ENCODE results near the gene PHACTR4. TPM values are rescaled to one million over a fixed set of nuclear protein-coding genes. Genes with fewer than 3 reads are reported as not detected.

Gene PHACTR4
- total and polyA plus RNA-seq, 9 of the 15 experiments (the other 6 are each of a cell fraction or from before 2014, with no cell fraction given), result 6.4 to 43.6 (median 14.2) TPM

DNA sequence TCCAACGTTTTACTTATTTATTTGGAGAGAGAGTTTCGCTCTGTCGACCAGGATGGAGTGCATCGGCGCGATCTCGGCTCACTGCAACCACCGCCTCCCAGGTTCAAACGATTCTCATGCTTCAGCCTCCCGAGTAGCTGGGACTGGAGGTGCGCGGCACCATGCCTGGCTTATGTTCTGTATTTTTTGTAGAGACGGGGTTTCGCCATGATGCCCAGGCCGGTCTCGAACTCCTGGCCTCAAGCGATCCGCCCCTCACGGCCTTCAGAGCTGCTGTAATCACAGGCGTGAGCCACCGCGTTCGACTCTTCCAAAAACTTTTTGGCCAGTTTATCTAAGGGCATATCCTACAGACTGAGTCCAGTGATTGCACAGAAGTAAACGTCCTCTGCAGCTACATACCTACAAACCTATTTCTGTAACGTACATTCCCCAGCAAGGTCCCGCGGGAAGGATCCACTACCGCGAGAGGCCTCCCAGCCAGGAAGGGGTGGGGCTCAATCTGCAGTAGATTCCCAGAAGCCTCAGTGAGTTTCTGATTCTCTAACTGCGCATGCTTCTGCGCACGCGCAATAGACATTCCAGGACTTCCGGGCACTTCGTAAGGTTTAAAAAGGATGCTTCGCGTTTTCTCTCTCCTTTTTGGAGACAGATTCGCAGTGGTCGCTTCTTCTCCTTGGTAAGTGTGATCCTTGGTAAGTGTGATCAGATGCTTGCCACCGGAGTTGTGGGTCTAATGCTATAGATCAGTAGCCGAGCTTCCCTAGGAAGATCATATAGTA, 136.1 kb downstream of the PHACTR4 start, which contains the start of gene RCC1 (continued):
- TF ChIP-seq ZHX1 (conservative IDR thresholded peaks at IDR 0.05; ENCODE audit: low read length) (peak; percentile 95), TSC22D4 (tag; IDR thresholded peaks at IDR 0.05) (no peak), HLTF (IDR thresholded peaks at IDR 0.05) (peak; percentile 47; the same call in 1 of the 2 replicates), HNRNPUL1 (IDR thresholded peaks at IDR 0.05; ENCODE audit: low read length) (no peak; the same call in 1 of the 2 replicates), ZNF143 (CRISPR knock-in tag; IDR thresholded peaks at IDR 0.05) (peak; percentile 70), NFRKB (IDR thresholded peaks at IDR 0.05; ENCODE audit: low read depth) (peak; percentile 82), CTBP1 (IDR thresholded peaks at IDR 0.05; ENCODE audit: borderline replicate concordance) (peak; percentile 70; the same call in 1 of the 2 replicates), CBX8 (IDR thresholded peaks at IDR 0.05; ENCODE audit: borderline replicate concordance, extremely low read depth, low read depth, low read length, poor library complexity, severe bottlenecking) (no peak), NR2F6 (CRISPR knock-in tag; IDR thresholded peaks at IDR 0.05) (peak; percentile 28; the same call in 1 of the 2 replicates), RCOR1 (IDR thresholded peaks at IDR 0.05; ENCODE audit: borderline replicate concordance in 1 of 2, low read depth in 2 of 2, low read length in 2 of 2) (peak in 1 of 2 experiments; percentile 19; a peak in 2 of 4 replicates), STAT5A (IDR thresholded peaks at IDR 0.05; ENCODE audit: borderline replicate concordance, low read length) (peak; percentile 61), PCBP1 (IDR thresholded peaks at IDR 0.05; ENCODE audit: low read depth, low read length, poor library complexity, severe bottlenecking) (no peak), TCF3 (CRISPR knock-in tag; IDR thresholded peaks at IDR 0.05) (peak; percentile 42; the same call in 1 of the 2 replicates), RBM34 (IDR thresholded peaks at IDR 0.05; ENCODE audit: borderline replicate concordance, insufficient read depth, low read length) (no peak), SRF (CRISPR knock-in tag; IDR thresholded peaks at IDR 0.05) (peak; percentile 10 to 66; a peak in 1 of 4 replicates), NBN (IDR thresholded peaks at IDR 0.05; ENCODE audit: low read depth) (peak; percentile 64), OTX1 (CRISPR knock-in tag; IDR thresholded peaks at IDR 0.05) (no peak; the same call in 1 of the 2 replicates), MEF2D (tag; conservative IDR thresholded peaks at IDR 0.05; ENCODE audit: low read depth) (0 out of 2 replicates have a peak, but pooled peaks have one; percentile 63)
- TF ChIP-seq, protein P1, sequence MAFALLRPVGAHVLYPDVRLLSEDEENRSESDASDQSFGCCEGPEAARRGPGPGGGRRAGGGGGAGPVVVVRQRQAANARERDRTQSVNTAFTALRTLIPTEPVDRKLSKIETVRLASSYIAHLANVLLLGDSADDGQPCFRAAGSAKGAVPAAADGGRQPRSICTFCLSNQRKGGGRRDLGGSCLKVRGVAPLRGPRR (CRISPR knock-in tag; IDR thresholded peaks at IDR 0.05), result 0 out of 2 replicates have a peak, but pooled peaks have one; percentile 34
- TF ChIP-seq, protein P2, sequence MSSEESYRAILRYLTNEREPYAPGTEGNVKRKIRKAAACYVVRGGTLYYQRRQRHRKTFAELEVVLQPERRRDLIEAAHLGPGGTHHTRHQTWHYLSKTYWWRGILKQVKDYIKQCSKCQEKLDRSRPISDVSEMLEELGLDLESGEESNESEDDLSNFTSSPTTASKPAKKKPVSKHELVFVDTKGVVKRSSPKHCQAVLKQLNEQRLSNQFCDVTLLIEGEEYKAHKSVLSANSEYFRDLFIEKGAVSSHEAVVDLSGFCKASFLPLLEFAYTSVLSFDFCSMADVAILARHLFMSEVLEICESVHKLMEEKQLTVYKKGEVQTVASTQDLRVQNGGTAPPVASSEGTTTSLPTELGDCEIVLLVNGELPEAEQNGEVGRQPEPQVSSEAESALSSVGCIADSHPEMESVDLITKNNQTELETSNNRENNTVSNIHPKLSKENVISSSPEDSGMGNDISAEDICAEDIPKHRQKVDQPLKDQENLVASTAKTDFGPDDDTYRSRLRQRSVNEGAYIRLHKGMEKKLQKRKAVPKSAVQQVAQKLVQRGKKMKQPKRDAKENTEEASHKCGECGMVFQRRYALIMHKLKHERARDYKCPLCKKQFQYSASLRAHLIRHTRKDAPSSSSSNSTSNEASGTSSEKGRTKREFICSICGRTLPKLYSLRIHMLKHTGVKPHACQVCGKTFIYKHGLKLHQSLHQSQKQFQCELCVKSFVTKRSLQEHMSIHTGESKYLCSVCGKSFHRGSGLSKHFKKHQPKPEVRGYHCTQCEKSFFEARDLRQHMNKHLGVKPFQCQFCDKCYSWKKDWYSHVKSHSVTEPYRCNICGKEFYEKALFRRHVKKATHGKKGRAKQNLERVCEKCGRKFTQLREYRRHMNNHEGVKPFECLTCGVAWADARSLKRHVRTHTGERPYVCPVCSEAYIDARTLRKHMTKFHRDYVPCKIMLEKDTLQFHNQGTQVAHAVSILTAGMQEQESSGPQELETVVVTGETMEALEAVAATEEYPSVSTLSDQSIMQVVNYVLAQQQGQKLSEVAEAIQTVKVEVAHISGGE (CRISPR knock-in tag; IDR thresholded peaks at IDR 0.05), result no peak

All from K562 (cell line).